Muscle of leg (tissue), 11 donors: Measurements from ENCODE around the gene GTPBP3. TPM values are rescaled to one million over a fixed set of nuclear protein-coding genes. Genes with fewer than 3 reads are reported as not detected.

Source experiments
- DNase-seq: peaks from one replicate; pipeline ENCODE4 v3.0.0; 2013
- H3K27ac ChIP-seq: one replicate; pipeline ENCODE4 v1.5.1; 2013; ENCODE audit warnings: mild to moderate bottlenecking, low read length, control low read depth
- H3K27me3 ChIP-seq: one replicate; pipeline ENCODE4 v1.6.1; 2013; ENCODE audit warnings: low read length; ENCODE audit not compliant: control insufficient read depth, insufficient read depth
- H3K36me3 ChIP-seq: one replicate; pipeline ENCODE4 v1.6.1; 2013; ENCODE audit warnings: low read length; ENCODE audit not compliant: control insufficient read depth, insufficient read depth
- H3K4me1 ChIP-seq: one replicate; pipeline ENCODE4 v1.6.1; 2013; ENCODE audit warnings: low read length; ENCODE audit not compliant: control insufficient read depth, insufficient read depth
- H3K4me3 ChIP-seq: one replicate; pipeline ENCODE4 v1.5.1; 2013; ENCODE audit warnings: low read length, control low read depth
- H3K9me3 ChIP-seq: replicated peaks from 2 replicates; pipeline ENCODE4 v1.6.1; 2013; ENCODE audit warnings: low read depth, low read length; ENCODE audit not compliant: control insufficient read depth
- WGBS: methylation state at CpG from one replicate; pipeline ENCODE4 v1.1.5; 2013; ENCODE audit warnings: missing lambda C conversion rate; ENCODE audit not compliant: insufficient coverage; 5-methylcytosine and 5-hydroxymethylcytosine counted together
- polyA plus RNA-seq, 8 donors: library from polyadenylated mRNA; unstranded; fragments of 120-200 nt; gene quantifications; one replicate each; pipeline versions ENCODE4 v1.2.1 to v1.2.3, GENCODE V29; 2013; ENCODE audit warnings: inconsistent platforms in 1 of 8, low replicate concordance in 1 of 8; ENCODE audit not compliant: insufficient read length in 8 of 8, insufficient read depth in 1 of 8
- total RNA-seq: library from RNA; stranded (reverse); fragments of 120-200 nt; gene quantifications from one replicate; pipeline ENCODE4 v1.2.4, GENCODE V29; 2013

GTPBP3 gene
- total and polyA plus RNA-seq, 9 donors: 7.6 to 16.3 (median 13.1) TPM

GRCh38 chr19:17327654-17328516 is 9.5 kb upstream of the GTPBP3 start:
- H3K4me1 ChIP-seq: peaks cover 13% of the 10 kb centered on the region
- DNase-seq: peak; percentile 82
- H3K27me3 ChIP-seq: peaks cover 27% of the 10 kb centered on the region
- H3K27ac ChIP-seq: no peak overlapping the region
- 18% methylated on average over 55 of the region's 64 CpGs for WGBS
- peaks cover 33% of the 10 kb centered on the region for H3K36me3 ChIP-seq
- no peaks in the 10 kb centered on the region for H3K9me3 ChIP-seq
- H3K4me3 ChIP-seq: peak overlapping the region; percentile 8

GRCh38 chr19:17328517-17329365 is 8.6 kb upstream of the GTPBP3 start:
- Histone ChIP-seq H3K4me1 (peaks cover 15% of the 10 kb centered on the region), H3K27ac (no peak overlapping the region), H3K9me3 (no peaks in the 10 kb centered on the region), H3K4me3 (peak overlapping the region; percentile 8), H3K36me3 (peaks cover 36% of the 10 kb centered on the region), H3K27me3 (peaks cover 27% of the 10 kb centered on the region)
- 11% methylated on average over 81 of the region's 94 CpGs for WGBS
- DNase-seq: no peak

- Histone ChIP-seq H3K27me3 (peaks cover 27% of the 10 kb centered on the region), H3K4me1 (peaks cover 15% of the 10 kb centered on the region), H3K4me3 (no peak overlapping the region), H3K27ac (no peak overlapping the region), H3K9me3 (no peaks in the 10 kb centered on the region), H3K36me3 (peaks cover 33% of the 10 kb centered on the region)
- DNase-seq: no peak
- 54% methylated on average over 39 of the region's 51 CpGs for WGBS
Observed at GRCh38 chr19:17329366-17330261, 7.7 kb upstream of the GTPBP3 start.

- WGBS: 87% methylated on average over 24 of the region's 24 CpGs
- H3K27me3 ChIP-seq: peaks cover 27% of the 10 kb centered on the region
- no peak for DNase-seq
- no peak overlapping the region for H3K27ac ChIP-seq
- peaks cover 26% of the 10 kb centered on the region for H3K36me3 ChIP-seq
- H3K4me3 ChIP-seq: no peak overlapping the region
- peaks cover 23% of the 10 kb centered on the region for H3K4me1 ChIP-seq
- H3K9me3 ChIP-seq: no peaks in the 10 kb centered on the region
Observed at GRCh38 chr19:17330262-17331044, 6.9 kb upstream of the GTPBP3 start.

DNA sequence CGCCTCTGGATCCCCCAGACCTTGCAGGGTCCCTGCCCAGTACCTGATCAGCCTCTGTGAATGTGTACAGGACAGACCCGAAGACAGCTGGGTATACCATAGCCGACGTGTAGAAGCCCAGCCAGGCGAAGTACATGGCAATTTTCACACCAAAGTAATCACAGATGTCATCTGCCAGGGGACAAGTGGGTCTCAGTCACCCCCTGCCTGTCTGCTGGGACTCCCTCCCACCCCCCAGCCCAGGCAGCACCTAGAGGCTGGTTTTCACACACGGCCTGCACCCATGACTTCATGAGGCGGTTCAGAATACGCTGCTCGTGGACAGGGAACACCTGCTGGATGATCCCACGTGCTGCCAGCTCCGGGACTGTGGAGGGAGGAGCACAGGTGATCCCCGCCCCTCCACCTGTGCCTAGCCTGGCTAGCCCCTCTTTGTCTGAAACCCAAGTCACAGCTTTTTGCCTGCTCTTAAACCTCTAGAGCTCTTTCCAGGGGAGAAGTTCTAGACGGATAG is 6.3 kb upstream of the GTPBP3 start:
- no peak for DNase-seq
- 92% methylated on average over 9 of the region's 13 CpGs for WGBS

DNA sequence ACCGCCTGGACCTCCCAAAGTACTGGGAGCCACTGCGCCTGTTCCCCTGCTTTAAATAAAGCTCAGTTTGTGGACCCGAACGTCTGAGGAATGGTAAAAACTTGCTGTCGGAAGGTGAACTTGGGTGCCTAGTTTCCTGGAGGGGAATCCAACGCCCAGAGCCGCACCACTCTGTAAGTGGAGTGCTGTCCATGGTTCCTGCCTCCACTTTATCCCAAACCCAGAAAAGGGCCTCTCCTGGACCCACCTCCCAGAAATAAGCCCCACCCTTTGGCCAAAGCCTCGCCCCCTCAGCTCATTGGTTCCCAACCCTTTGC is 5.0 kb upstream of the GTPBP3 start:
- DNase-seq: no peak
- Histone ChIP-seq H3K27ac (no peak overlapping the region), H3K9me3 (no peaks in the 10 kb centered on the region), H3K36me3 (peaks cover 21% of the 10 kb centered on the region), H3K4me3 (no peak overlapping the region), H3K27me3 (peaks cover 27% of the 10 kb centered on the region), H3K4me1 (peaks cover 32% of the 10 kb centered on the region)
- 77% methylated on average over 4 of the region's 8 CpGs for WGBS

More for the DNA sequence above, 6.3 kb upstream of the GTPBP3 start:
- H3K4me1 ChIP-seq: peaks cover 27% of the 10 kb centered on the region
- peaks cover 27% of the 10 kb centered on the region for H3K27me3 ChIP-seq
- no peak overlapping the region for H3K4me3 ChIP-seq
- H3K27ac ChIP-seq: no peak overlapping the region
- no peaks in the 10 kb centered on the region for H3K9me3 ChIP-seq
- H3K36me3 ChIP-seq: peaks cover 26% of the 10 kb centered on the region

- DNase-seq: peak; percentile 52
Observed at GRCh38 chr19:17332677-17333581, 4.4 kb upstream of the GTPBP3 start.

DNA sequence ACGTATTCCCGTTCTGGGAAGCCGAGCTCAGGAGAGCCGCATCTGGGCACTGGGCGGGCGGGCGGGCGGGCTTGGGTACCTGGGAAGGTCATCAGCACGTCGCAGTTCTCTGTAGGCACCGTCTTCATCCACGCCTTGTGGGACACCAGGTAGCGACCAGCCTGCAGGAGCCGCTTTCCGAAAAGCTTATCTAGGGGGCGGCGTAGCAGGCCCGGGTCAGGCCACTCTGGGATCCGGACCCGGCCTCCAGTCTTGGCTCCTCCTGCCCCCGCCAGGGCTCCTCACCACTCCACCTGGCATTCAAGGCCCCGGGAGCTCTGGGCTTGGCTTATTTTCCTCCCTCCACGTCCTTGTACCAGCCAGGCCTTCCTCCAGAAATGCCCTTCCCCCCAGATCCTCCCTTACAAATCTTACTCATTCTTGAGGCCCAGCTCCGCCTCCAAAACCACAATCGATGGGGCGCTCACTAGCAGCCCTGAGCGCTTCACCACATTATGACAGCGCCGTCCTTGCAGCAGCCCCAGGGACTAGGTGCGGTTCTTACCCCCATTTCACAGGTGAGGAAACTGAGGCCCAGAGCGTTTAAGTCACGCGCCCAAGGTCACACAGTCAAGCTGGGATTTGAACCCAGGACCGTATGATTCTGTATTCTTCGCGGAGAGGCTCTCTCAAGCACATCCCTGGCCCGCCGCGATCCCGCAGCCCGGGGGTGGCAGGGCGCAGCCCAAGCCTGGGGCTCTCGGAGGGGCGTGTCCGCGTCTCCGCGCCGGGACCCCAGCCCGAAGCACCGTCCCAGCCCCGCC is 3.5 kb upstream of the GTPBP3 start:
- Histone ChIP-seq H3K4me1 (peaks cover 40% of the 10 kb centered on the region), H3K36me3 (peaks cover 21% of the 10 kb centered on the region), H3K4me3 (peak overlapping the region; percentile 67), H3K9me3 (no peaks in the 10 kb centered on the region), H3K27ac (no peak overlapping the region), H3K27me3 (peaks cover 22% of the 10 kb centered on the region)
- peak; percentile 51 for DNase-seq
- 36% methylated on average over 52 of the region's 52 CpGs for WGBS

More at GRCh38 chr19:17332677-17333581, 4.4 kb upstream of the GTPBP3 start:
- H3K4me1 ChIP-seq: peaks cover 37% of the 10 kb centered on the region
- peaks cover 21% of the 10 kb centered on the region for H3K36me3 ChIP-seq
- H3K27me3 ChIP-seq: peaks cover 27% of the 10 kb centered on the region
- H3K4me3 ChIP-seq: no peak overlapping the region
- 93% methylated on average over 44 of the region's 45 CpGs for WGBS
- H3K9me3 ChIP-seq: no peaks in the 10 kb centered on the region
- H3K27ac ChIP-seq: no peak overlapping the region
